ENCODE measurements around the gene SHISAL2B.
"Not testable (repeated sequence)": the region's sequence is repeated elsewhere in the genome, so short reads cannot be mapped to it uniquely, and the experiment has no call there.

SHISAL2B gene

DNA sequence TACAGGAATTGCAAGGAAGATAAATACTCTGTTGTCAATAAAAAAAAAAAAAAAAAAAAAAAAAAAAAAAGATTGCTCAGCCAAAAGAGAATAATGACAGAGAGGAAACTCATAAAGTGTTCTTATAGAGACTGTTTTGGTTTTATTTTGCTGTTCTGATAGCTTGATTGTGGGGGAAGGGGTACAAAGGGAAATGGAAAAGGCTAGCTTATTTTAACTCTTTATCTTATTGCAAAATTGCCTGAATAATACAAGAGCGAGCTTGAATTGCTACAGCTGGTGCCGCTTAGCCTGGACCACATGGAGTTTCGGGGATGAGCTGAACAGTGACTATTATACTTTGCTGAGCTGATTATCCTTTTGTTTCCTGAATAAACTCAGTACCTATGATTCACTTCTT lies 31.0 kb upstream of the SHISAL2B start:
- H3K4me3 ChIP-seq (ENCODE audit: low read depth, low read length), result no peak overlapping the region
- TF ChIP-seq, protein P1, sequence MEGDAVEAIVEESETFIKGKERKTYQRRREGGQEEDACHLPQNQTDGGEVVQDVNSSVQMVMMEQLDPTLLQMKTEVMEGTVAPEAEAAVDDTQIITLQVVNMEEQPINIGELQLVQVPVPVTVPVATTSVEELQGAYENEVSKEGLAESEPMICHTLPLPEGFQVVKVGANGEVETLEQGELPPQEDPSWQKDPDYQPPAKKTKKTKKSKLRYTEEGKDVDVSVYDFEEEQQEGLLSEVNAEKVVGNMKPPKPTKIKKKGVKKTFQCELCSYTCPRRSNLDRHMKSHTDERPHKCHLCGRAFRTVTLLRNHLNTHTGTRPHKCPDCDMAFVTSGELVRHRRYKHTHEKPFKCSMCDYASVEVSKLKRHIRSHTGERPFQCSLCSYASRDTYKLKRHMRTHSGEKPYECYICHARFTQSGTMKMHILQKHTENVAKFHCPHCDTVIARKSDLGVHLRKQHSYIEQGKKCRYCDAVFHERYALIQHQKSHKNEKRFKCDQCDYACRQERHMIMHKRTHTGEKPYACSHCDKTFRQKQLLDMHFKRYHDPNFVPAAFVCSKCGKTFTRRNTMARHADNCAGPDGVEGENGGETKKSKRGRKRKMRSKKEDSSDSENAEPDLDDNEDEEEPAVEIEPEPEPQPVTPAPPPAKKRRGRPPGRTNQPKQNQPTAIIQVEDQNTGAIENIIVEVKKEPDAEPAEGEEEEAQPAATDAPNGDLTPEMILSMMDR (IDR thresholded peaks at IDR 0.05; ENCODE audit: low read depth, low read length), result no peak

DNA sequence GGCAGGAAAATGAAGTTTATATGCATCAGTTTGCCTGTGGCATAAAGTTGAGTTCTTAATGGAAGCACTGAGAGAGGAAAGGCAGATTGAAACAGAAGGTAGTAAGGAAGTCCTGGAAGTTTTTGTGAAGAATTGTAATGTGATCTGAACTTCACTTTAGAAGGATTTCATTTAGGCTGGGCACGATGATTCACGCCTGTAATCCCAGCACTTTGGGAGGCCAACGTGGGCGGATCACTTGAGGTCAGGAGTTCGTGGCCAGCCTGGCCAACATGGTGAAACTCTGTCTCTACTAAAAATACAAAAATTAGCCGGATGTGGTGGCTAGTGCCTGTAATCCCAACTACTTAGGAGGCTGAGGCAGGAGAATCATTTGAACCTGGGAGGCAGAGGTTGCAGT lies 27.1 kb upstream of the SHISAL2B start:
- H3K4me3 ChIP-seq (ENCODE audit: low read depth, low read length), result not testable (repeated sequence)

DNA sequence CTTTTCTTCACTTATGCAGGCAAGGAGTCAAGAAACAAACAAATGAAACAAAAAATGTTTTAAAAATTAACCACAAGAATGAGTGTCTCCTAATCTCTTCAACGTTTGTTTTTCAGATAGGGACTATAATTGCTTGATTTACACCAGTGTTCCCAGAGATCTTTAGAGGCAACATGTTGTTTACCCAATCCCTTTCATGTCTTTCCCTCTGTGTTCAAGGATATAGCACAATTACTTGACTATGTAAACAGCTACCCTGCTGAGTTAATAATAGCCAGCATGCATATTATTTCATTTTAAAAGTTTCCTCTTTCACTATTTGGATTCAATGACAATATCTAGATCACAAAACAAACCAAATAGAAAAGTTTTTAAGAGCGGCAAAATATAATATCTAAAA lies 25.1 kb upstream of the SHISAL2B start:
- TF ChIP-seq, protein P1 (IDR thresholded peaks at IDR 0.05; ENCODE audit: low read depth, low read length), result no peak
- no peak overlapping the region for H3K4me3 ChIP-seq (ENCODE audit: low read depth, low read length)

DNA sequence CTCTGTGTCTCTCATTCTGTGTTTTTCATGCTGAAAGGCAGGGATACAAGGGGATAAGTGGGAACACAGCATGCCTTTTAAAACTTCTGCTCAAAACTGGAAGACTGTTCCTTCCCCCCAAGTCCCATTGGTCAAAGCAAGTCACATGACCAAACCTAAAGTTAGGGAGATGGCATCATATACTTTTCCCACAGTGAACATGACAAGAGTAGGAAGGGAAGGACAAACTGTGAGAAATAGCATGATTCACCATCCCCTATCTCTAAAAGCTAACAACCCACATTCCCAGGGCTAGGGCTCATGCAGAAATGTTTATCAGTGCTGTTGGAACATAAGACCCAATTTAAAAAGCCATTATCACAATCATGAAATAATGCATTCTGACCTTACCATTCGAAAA lies 24.2 kb upstream of the SHISAL2B start:
- no peak overlapping the region for H3K4me3 ChIP-seq (ENCODE audit: low read depth, low read length)
- TF ChIP-seq, protein P1 (IDR thresholded peaks at IDR 0.05; ENCODE audit: low read depth, low read length), result no peak

DNA sequence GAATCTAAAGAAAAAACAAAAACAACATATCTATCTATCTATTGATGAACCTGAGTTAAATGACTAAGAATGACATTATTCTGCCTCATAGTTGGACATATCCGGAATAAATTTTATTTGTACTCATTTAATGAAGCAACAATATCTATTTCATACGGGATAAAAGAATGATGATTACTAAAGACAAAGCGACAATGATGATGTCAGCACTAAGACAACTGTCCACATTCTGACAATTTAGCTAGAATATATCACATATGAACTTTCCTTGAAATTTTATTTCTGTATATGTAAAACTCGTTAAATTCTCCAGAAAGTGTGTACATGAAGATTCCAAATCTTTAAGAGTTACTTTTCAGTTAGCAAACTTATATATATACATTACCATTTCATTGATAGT lies 23.2 kb upstream of the SHISAL2B start:
- TF ChIP-seq, protein P1 (IDR thresholded peaks at IDR 0.05; ENCODE audit: low read depth, low read length), result no peak
- H3K4me3 ChIP-seq (ENCODE audit: low read depth, low read length), result no peak overlapping the region

DNA sequence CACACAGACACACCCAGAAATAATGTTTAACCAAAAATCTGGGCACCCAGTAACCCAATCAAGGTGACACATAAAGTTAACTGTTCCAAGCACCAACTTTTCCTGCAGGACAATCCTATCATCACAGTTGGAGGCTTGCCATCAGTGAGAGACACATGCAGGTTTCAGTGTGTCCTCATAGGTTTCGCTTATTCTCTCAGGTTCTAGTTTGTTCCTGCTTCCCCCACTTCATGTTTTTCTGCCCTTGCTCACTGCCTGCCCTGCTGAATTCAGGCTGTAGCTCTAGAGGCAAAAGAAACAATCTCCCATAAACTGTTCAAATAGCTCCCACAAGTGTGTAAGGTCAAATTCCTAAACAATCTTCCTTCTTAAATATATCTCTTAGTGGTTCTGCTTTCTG lies 20.0 kb upstream of the SHISAL2B start:
- TF ChIP-seq, protein P1 (IDR thresholded peaks at IDR 0.05; ENCODE audit: low read depth, low read length), result no peak
- no peak overlapping the region for H3K4me3 ChIP-seq (ENCODE audit: low read depth, low read length)

DNA sequence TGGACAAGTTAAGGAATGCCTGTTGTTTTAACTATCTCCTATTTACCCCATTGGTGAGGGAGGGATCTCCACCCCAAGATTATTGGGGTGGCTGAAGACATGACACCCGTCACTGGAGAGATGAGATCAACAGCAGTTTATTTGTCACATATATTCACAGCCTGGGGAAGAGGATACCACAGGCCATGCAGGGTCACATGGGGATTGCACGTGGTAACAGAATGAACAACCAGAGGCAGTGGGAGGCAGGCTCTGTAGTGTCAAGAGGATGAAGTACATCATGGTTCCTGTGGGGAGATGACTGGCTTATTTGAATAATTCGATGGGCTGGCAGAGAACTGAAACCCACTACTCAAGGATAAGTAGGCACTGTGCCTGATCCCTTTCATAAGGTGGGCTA lies 18.6 kb upstream of the SHISAL2B start:
- H3K4me3 ChIP-seq (ENCODE audit: low read depth, low read length), result no peak overlapping the region
- TF ChIP-seq, protein P1 (IDR thresholded peaks at IDR 0.05; ENCODE audit: low read depth, low read length), result no peak

DNA sequence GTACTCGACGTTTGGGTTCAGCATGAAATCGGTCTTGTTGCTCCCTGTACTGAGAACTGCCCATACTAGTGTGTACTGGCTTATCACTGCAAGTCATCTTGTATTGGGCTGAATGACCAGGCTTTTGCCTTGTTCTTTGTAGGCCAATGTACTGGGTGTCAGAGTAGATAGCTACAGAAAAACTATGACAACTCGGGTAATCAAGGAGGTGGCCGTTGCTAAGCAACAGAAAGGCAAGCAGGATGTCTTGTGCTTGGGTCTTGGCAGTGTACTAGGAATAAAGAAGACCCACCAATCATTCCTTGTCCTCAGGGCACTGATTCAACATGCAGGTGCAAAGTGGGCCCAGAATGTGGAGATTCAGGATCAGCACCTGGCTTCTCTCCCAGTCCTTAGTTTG lies 11.9 kb upstream of the SHISAL2B start:
- no peak overlapping the region for H3K4me3 ChIP-seq (ENCODE audit: low read depth, low read length)
- TF ChIP-seq, protein P1 (IDR thresholded peaks at IDR 0.05; ENCODE audit: low read depth, low read length), result no peak
